HG03571 (cell line): ENCODE measurements around the gene DHRS9.

ENCODE experiments used
- ATAC-seq: cut with Tn5 transposase; IDR thresholded peaks from one replicate; pipeline ENCODE4 v1.9.1; 2021; ENCODE audit not compliant: unreplicated experiment

Gene DHRS9

DNA sequence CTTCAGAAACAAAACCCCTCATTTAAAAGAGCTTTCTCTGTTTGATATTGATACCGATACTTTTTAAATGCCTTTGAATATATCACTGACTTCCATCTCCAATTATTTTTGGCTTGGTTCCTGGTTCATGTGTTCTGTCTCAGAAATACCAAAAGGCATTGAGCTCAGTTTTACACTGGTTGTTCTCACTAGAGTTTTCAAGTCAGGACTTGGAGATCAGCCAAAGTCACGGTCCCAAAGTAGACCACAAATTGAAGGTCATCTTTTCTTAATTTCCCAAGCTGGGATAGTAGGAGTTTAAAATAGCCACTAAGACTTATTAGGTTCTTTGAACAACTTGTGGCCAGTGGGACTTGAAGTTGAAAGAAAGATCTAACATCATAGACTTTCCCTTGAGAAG is 24.2 kb downstream of the DHRS9 start:
- no peak for ATAC-seq

GRCh38 chr2:169094676-169095075 is 25.3 kb downstream of the DHRS9 start:
- no peak for ATAC-seq

GRCh38 chr2:169095621-169096105 is 26.3 kb downstream of the DHRS9 start:
- no peak for ATAC-seq

GRCh38 chr2:169104848-169105247 is 35.5 kb downstream of the DHRS9 start:
- no peak for ATAC-seq

DNA sequence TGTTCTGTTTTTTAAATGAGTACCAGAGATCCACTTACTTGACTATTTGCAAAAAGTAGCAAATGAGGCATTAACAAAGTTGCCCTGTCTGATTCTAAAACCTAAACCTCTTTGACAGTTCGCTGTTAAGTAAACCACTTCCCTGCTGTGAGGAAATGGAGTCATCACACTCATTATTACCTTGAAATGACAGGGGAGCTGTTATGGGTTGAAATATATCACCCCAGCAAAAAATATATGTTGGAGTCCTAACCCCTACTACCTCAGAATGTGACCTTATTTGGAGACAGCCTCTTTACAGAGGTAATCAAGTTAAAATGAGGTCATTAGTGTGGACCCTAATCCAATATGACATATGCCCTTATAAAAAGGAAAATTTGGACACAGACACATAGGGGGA is 36.1 kb downstream of the DHRS9 start:
- ATAC-seq: no peak

DNA sequence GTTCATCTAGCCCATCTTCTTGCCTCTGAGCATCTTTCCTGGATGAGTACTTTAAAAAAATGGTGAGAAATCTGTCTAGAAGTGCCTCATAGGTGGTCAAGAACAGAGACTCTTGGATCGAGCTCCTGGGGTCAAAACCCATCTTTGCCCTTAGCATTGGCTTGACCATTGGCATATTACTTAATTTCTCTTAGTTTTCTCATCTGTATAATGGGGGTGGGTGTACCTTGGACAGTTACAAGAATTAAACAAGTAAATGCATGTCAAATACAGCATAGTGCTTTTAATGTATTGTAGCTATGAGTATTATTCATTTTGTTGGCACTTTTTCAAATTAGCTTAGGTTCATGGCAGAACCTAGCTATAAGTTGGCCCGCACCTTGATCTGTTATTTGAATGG is 36.8 kb downstream of the DHRS9 start:
- no peak for ATAC-seq

DNA sequence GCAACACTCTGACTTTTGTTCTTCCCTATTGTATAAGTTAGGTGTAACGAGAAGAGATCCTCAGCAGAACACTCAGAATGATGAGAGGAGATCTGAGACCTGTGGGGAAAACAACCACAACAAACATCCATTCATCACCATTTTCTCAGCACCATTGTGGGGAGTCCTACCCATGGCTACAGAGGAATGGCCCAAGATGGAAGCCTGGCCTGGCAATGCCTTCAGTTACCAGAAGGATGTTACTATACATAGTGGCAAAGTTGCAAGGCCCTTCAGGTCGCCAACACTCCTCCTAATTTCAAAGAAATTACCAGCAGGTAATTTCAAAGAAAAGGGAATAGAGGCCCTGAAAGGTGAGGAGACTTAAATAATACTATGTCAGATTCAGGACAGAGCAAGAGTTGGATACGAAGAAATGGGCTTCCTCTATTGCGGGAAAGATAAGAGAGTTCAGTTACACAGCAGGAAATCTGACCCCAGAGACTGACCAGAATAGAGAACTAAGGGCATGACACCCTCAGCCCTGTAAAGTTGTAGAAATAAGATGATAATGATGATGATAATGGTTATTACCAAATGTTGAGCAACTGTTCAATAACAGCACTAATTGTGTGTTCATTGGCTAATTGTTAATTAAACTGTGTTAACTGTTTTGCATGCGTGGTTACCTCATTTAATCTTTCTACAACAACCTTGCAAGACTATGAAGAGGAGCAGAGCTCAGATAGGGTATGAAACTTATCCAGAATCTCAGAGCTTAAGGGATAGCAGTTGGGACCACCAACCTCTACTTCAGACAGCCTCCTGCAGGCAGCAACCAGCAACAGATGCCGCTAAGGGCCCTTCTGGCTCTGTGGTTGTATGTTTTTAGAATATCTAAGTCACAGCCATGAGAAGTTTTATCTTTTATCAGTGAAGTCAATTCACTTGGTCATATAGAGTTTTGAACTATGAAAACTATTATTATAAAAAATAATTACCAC is 37.5 kb downstream of the DHRS9 start:
- ATAC-seq: no peak

DNA sequence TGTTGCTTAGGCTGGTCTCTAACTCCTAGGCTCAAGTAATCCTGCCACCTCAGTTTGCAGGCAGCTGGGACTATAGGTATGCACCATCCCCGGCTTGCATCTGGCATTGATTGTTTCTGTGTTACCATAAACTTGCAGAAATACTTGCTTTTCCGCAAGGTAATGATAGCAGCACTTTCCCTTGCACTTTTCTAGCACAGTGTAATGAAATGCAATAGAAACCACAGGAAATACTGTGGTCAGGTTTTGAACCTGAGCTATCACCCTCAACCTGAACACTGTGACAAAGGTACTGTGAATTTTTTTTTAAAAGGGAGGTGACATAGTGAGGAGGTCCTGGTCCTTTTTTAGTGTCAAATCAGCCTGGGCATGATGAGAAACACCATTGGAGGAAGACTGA is 38.3 kb downstream of the DHRS9 start:
- ATAC-seq: peak; percentile 62

DNA sequence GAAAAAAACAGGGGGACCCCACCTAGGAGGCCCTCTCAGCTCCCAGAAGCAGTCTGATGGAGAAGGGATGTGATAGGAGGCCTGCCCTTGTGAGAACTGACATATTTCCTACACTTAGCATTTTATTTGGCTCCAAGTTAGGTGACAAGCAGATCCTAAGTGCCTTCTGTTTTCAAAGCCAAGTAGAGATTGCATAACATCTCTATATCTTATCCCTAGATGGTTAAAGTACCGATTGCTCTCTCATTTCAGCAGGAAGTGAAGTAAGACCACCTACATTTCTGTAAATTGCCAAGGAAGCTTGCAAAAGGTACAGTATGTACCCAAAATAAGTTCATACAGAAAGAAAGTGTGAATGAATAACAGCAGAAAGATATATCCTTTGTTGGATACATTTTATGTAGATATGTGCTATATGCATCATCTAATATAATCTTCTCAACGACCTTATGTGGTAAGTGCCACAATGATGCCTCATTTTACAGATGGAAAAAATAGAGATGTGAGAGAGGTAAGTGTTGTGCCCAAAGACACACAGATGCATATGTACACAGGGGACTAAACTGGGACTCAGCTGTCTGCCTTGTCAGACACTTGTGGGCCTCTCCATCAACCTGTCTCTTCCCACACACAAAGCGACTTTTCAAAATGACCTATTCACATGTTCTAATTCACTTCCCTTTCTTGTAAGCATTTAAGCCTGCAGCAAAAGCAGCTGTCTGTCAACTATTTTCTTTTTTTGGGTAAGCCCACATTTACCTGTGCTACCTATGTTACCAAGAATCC is 38.9 kb downstream of the DHRS9 start:
- no peak for ATAC-seq

DNA sequence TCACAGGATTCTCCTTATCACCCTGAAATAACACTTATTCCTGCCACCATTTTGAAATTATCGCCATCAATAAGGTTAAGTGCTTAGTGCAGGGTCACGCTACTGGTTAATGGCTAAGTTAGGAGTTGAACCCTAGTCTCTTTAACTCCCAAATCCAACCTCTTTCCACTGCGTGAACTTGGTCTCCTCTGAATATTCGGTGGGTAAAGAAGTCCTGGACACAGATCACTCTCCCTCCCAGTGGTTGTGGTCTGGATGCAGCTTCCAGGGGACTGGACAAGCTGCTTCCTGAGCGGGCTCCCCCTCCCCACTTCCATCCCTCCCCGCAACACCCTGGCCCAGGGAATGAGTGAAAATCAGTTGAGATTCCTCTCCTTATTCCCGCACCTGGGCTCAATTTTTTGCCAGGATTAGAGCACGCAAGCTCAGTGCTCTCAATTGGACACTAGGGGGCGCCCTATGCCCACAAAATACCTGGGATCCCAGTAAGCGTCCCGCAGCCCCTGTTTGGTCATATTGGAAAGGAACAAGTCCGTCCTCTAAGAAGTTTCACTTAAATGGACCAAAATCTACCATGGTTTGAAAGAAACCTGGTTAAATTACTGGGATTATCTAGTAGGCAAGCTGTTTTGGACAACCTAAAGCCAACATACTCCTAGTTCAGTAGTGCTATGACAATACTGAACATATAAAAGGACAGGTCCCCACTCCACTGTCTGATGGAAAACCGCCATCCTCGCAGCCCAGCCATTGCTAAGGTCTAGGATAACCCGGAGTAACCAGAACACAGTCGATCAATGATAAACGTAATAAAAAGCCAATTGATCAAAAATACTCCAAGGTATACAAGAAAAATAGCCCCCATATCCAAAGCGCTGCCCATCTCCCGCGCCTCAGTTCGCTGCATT is 40.4 kb downstream of the DHRS9 start:
- peak; percentile 66 for ATAC-seq

- ATAC-seq: no peak
These were observed 41.1 kb downstream of the DHRS9 start for GRCh38 chr2:169110419-169110818.

DNA sequence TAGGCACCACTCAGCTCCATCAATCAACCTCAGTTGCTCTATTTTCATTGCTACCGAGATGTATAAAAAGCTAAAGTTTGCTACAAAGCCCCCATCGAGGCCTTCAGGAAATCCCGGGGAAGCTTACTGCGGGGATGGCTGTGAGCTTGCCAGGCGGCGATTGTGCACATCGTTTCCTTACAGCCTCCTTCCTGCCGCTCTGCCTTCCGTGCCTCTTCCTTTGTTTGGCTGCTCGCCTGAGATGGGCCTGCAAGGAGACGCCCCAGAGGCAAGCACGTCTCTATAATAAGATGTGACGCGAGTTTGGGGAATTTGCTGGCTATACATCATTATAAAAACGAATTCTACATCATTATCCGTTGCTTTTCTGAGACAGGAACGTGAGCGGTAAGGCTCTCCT is 41.6 kb downstream of the DHRS9 start:
- no peak for ATAC-seq

- no peak for ATAC-seq
These were observed 43.5 kb downstream of the DHRS9 start for GRCh38 chr2:169112841-169113240.

GRCh38 chr2:169114056-169114455 is 44.7 kb downstream of the DHRS9 start:
- ATAC-seq: no peak

DNA sequence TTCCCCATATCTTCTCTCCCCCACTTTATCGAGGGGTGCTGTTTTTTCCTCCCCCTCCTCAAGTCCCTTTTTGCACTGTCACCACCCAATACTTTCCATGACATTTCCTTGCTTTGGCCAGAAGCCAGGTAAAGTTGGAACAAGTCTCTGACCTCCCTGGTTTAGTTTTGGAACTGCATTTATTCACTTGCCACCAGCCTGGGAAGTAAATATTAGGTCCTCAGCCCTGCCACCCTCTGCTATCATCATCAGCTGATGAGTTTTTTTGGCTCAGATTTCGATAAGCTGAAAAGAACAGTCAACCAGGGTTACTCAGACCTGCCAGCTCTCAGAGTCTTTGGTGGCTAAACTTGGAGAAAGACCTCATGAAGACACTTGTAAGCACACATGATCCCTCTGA is 47.0 kb downstream of the DHRS9 start:
- no peak for ATAC-seq

- no peak for ATAC-seq
These were observed 47.6 kb downstream of the DHRS9 start for GRCh38 chr2:169116993-169117392.

- no peak for ATAC-seq
These were observed 48.7 kb downstream of the DHRS9 start for GRCh38 chr2:169118060-169118459.

GRCh38 chr2:169119123-169119760 is 49.9 kb downstream of the DHRS9 start:
- ATAC-seq: no peak

GRCh38 chr2:169119851-169120250 is 50.5 kb downstream of the DHRS9 start:
- ATAC-seq: no peak

DNA sequence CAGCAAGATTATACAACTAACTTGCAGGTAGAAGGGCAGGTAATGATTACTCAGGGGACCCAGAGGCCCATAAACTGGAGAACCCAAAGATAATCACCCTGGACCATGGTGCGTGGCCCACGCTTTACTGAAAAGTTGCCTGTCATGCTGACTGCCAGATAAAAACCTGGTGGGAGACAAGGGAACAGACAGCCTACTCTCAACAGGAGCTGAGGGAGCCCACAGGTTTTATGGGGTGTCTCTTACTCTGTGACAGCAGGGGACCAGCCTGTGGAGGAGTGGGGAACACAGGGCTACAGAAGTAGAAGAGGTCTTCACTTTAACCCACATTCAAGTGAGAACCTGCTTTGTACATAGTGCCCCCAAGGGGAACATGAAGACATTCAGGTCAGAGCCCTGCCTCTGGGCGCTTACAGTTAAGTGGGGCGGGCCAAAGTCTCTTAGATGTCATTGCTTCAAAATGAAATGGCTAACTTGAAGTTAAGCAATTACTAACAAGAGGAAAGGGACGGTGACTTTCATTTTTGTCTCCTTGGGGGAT is 60.4 kb downstream of the DHRS9 start:
- ATAC-seq: no peak
